ENCODE data around the gene CLCN7. TPM values are rescaled to one million over a fixed set of nuclear protein-coding genes. Genes with fewer than 3 reads are reported as not detected.

CLCN7 gene
- total and polyA plus RNA-seq, 2 of the 13 experiments (the other 11 are each of a cell fraction or from before 2014, with no cell fraction given) = 24.6 to 25.1 TPM

GRCh38 chr16:1492923-1493745 is 18.3 kb upstream of the CLCN7 start, which contains the start of gene TELO2 (continued):
- TF ChIP-seq HOXA5 (CRISPR knock-in tag; IDR thresholded peaks at IDR 0.05) (no peak), ZNF333 (CRISPR knock-in tag; IDR thresholded peaks at IDR 0.05; ENCODE audit: borderline replicate concordance) (no peak; the same call in 1 of the 2 replicates), ZMAT3 (CRISPR knock-in tag; conservative IDR thresholded peaks at IDR 0.05) (peak; percentile 58; the same call in 1 of the 2 replicates), NCOA2 (CRISPR knock-in tag; IDR thresholded peaks at IDR 0.05) (no peak), KDM3A (CRISPR knock-in tag; IDR thresholded peaks at IDR 0.05; ENCODE audit: low read depth) (no peak; the same call in 1 of the 2 replicates), IKZF5 (CRISPR knock-in tag; IDR thresholded peaks at IDR 0.05) (peak; percentile 22), GPBP1L1 (CRISPR knock-in tag; IDR thresholded peaks at IDR 0.05) (no peak), TOE1 (CRISPR knock-in tag; IDR thresholded peaks at IDR 0.05) (no peak), MYC (CRISPR knock-in tag; IDR thresholded peaks at IDR 0.05; ENCODE audit: borderline replicate concordance) (peak; percentile 89), ZNF749 (CRISPR knock-in tag; IDR thresholded peaks at IDR 0.05; ENCODE audit: borderline replicate concordance) (no peak), NFIB (CRISPR knock-in tag; IDR thresholded peaks at IDR 0.05; ENCODE audit: borderline replicate concordance) (no peak), CREB1 (IDR thresholded peaks at IDR 0.05) (no peak), CREB1 (CRISPR knock-in tag; IDR thresholded peaks at IDR 0.05) (no peak), SALL1 (CRISPR knock-in tag; IDR thresholded peaks at IDR 0.05) (peak; percentile 69), ZNF552 (CRISPR knock-in tag; IDR thresholded peaks at IDR 0.05; ENCODE audit: borderline replicate concordance) (no peak), ZNF816 (CRISPR knock-in tag; IDR thresholded peaks at IDR 0.05; ENCODE audit: borderline replicate concordance) (no peak), ZNF292 (CRISPR knock-in tag; IDR thresholded peaks at IDR 0.05; ENCODE audit: borderline replicate concordance, low read depth) (peak; percentile 21; the same call in 1 of the 2 replicates), SOX6 (IDR thresholded peaks at IDR 0.05) (no peak), SOX6 (CRISPR knock-in tag; IDR thresholded peaks at IDR 0.05) (no peak; the same call in 1 of the 2 replicates), TRIM22 (IDR thresholded peaks at IDR 0.05) (no peak), MTA1 (CRISPR knock-in tag; IDR thresholded peaks at IDR 0.05; ENCODE audit: borderline replicate concordance) (no peak), ZNF441 (CRISPR knock-in tag; IDR thresholded peaks at IDR 0.05; ENCODE audit: borderline replicate concordance) (no peak), PHF8 (CRISPR knock-in tag; IDR thresholded peaks at IDR 0.05) (peak; percentile 78), ZNF44 (CRISPR knock-in tag; IDR thresholded peaks at IDR 0.05) (no peak), PAX8 (CRISPR knock-in tag; IDR thresholded peaks at IDR 0.05; ENCODE audit: borderline replicate concordance) (no peak), ZBTB39 (CRISPR knock-in tag; IDR thresholded peaks at IDR 0.05) (no peak)
